CD8-positive, alpha-beta memory T cell (primary cell): Measurements from ENCODE around the gene MAGI2. TPM values are rescaled to one million over a fixed set of nuclear protein-coding genes. Genes with fewer than 3 reads are reported as not detected.

ENCODE experiments used
- CTCF ChIA-PET: fragments of 350-600 bp; sonication (Branson Sonifier 250); formaldehyde crosslinking; loops from one replicate; lab custom pipeline; 2021; ENCODE audit warnings: antibody characterized with exemption; lab: Charles Lee
- POLR2A ChIA-PET: fragments of 350-600 bp; sonication (Branson Sonifier 250); formaldehyde crosslinking; loops from one replicate; lab custom pipeline; 2021; ENCODE audit warnings: antibody characterized with exemption; lab: Charles Lee
- DNase-seq, 5 donors: peaks; one replicate each; pipeline versions ENCODE4 v3.0.0 to v3.0.0-alpha.2; 2020 to 2022; ENCODE audit warnings: mixed read lengths in 1 of 5
- H3K27ac ChIP-seq: one replicate; pipeline ENCODE4 v1.7.0; 2013; ENCODE audit warnings: low read depth, mild to moderate bottlenecking, low read length, moderate library complexity
- H3K27me3 ChIP-seq: 2 replicates; pipeline ENCODE4 v1.7.0; 2013; ENCODE audit warnings: low read length, mild to moderate bottlenecking; ENCODE audit not compliant: insufficient read depth, poor library complexity, severe bottlenecking
- H3K36me3 ChIP-seq: 2 replicates; pipeline ENCODE4 v1.7.0; 2013; ENCODE audit warnings: mild to moderate bottlenecking, low read length, moderate library complexity; ENCODE audit not compliant: insufficient read depth
- H3K4me1 ChIP-seq: 2 replicates; pipeline ENCODE4 v1.7.0; 2013; ENCODE audit warnings: mild to moderate bottlenecking, low read length, moderate library complexity; ENCODE audit not compliant: insufficient read depth
- H3K4me3 ChIP-seq: 2 replicates; pipeline ENCODE4 v1.7.0; 2013; ENCODE audit warnings: mild to moderate bottlenecking, low read length
- H3K9me3 ChIP-seq: 2 replicates; pipeline ENCODE4 v1.7.0; 2013; ENCODE audit warnings: mild to moderate bottlenecking, low read length
- H3K27ac Mint-ChIP-seq, 8 donors: one replicate each; pipeline ENCODE4 v1.8.0; 2020 to 2021; ENCODE audit warnings: mixed read lengths in 8 of 8, mild to moderate bottlenecking in 6 of 8, inconsistent platforms in 3 of 8, moderate library complexity in 3 of 8
- H3K27me3 Mint-ChIP-seq, 2 donors: one replicate each; pipeline ENCODE4 v1.8.0; 2020 to 2021; ENCODE audit warnings: mixed read lengths in 2 of 2, mild to moderate bottlenecking in 1 of 2, moderate library complexity in 1 of 2
- H3K36me3 Mint-ChIP-seq, 3 donors: one replicate each; pipeline ENCODE4 v1.8.0; 2020 to 2021; ENCODE audit warnings: mixed read lengths in 3 of 3, inconsistent platforms in 1 of 3, mild to moderate bottlenecking in 1 of 3
- H3K4me1 Mint-ChIP-seq, 3 donors: one replicate each; pipeline ENCODE4 v1.8.0; 2020 to 2021; ENCODE audit warnings: mixed read lengths in 3 of 3, inconsistent platforms in 1 of 3, mild to moderate bottlenecking in 1 of 3
- H3K4me3 Mint-ChIP-seq, 7 donors: one replicate each; pipeline ENCODE4 v1.8.0; 2020 to 2021; ENCODE audit warnings: mixed read lengths in 7 of 7, mild to moderate bottlenecking in 6 of 7, moderate library complexity in 4 of 7, inconsistent platforms in 2 of 7
- H3K9me3 Mint-ChIP-seq, 5 donors: one replicate each; pipeline ENCODE4 v1.8.0; 2020 to 2022; ENCODE audit warnings: mixed read lengths in 5 of 5, mild to moderate bottlenecking in 3 of 5, moderate library complexity in 2 of 5, inconsistent platforms in 1 of 5
- polyA plus RNA-seq: library from polyadenylated mRNA; unstranded; fragments of 300-500 nt; fragmentation: Illumina TruSeq; gene quantifications from one replicate; pipeline ENCODE4 v1.2.3, GENCODE V29; 2021
- total RNA-seq, 2 experiments: library from RNA; stranded (reverse); gene quantifications; one replicate each; pipeline ENCODE4 v1.2.3, GENCODE V29; 2021

MAGI2 gene
- total and polyA plus RNA-seq, 3 experiments from 2014 or later = 0.26 to 0.33 TPM; not detected in 1

- Mint-ChIP-seq H3K4me3 (no peak overlapping the region), H3K36me3 (no peaks in the 10 kb centered on the region), H3K9me3 (no peaks in the 10 kb centered on the region), H3K27ac (peak overlapping the region in 1 of 8 donors; percentile 22), H3K4me1 (peaks cover 0 to 3% (median 0%) of the 10 kb centered on the region in 3 donors), H3K27me3 (peaks cover 0 to 22% of the 10 kb centered on the region in 2 donors)
- no peaks in the 10 kb centered on the region for H3K4me1 ChIP-seq
- ChIA-PET CTCF (no interaction called here), POLR2A (no interaction called here)
- H3K4me3 ChIP-seq = no peak overlapping the region
- H3K27ac ChIP-seq = no peak overlapping the region
- H3K36me3 ChIP-seq = no peaks in the 10 kb centered on the region
- no peaks in the 10 kb centered on the region for H3K27me3 ChIP-seq
- H3K9me3 ChIP-seq = no peaks in the 10 kb centered on the region
- DNase-seq = no peak
These were observed 1470.4 kb downstream of the MAGI2 start for GRCh38 chr7:77982926-77983550.

DNA sequence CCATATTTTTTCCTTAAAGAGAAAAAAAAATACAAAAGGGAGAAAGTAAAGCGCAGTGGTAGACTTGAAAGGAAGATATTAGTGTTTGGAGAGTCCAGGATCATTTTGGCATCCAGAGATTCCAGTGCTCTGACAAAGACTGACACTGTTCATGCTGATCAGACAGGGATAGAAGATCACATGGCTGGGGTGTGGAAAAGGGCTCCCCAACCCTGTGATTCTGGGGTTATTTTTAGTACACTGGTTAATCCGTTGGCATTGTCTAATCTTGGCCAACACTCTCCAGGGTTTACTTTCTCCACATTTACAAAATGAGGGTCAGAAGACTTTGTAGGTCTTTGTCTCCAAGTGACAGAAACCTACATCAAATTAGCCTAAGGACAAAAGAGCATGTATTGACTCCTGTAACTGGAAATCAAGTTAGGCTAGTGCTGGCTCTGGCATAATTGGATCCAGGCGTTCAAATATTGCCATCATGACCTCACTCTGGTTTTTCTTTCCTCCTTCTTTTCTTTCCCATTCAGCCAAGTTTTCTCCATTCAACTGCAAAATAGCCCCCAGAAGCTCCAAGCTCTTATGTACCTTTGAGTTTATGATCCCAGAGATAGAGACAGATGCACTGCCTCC is 1473.3 kb downstream of the MAGI2 start:
- Histone ChIP-seq H3K4me1 (no peaks in the 10 kb centered on the region), H3K36me3 (no peaks in the 10 kb centered on the region), H3K27ac (no peak overlapping the region), H3K9me3 (no peaks in the 10 kb centered on the region), H3K27me3 (no peaks in the 10 kb centered on the region), H3K4me3 (no peak overlapping the region)
- ChIA-PET CTCF (no interaction called here), POLR2A (no interaction called here)
- Mint-ChIP-seq H3K27ac (no peak overlapping the region), H3K36me3 (no peaks in the 10 kb centered on the region), H3K27me3 (peaks cover 0 to 19% of the 10 kb centered on the region in 2 donors), H3K9me3 (no peaks in the 10 kb centered on the region), H3K4me1 (peaks cover 0 to 3% (median 0%) of the 10 kb centered on the region in 3 donors), H3K4me3 (no peak overlapping the region)
- DNase-seq = no peak

DNA sequence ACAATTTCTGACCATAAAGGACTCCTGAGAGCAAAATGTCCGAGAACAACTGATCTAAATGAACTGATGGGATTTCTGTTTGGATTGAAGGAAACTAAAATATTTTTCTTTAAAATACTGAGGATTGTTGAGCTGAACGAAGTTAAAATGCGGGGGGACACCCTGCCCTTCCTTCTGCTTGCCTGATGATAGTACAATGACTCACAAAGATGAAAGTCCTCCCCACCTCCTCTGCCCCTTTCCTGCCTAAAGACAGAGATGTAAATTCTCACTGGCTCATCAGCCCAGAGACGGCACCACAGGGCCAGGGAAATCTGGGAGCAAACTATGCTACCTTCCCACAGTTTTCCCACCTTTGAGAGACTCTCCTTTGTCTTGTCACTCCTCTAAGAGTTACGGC is 1474.2 kb downstream of the MAGI2 start:
- ChIA-PET CTCF (no interaction called here), POLR2A (no interaction called here)
- no peak overlapping the region for H3K4me3 Mint-ChIP-seq

GRCh38 chr7:77975672-77976480 is 1477.6 kb downstream of the MAGI2 start:
- Histone ChIP-seq H3K27ac (no peak overlapping the region), H3K4me3 (no peak overlapping the region), H3K27me3 (no peaks in the 10 kb centered on the region), H3K36me3 (no peaks in the 10 kb centered on the region), H3K4me1 (no peaks in the 10 kb centered on the region), H3K9me3 (no peaks in the 10 kb centered on the region)
- no peak for DNase-seq
- ChIA-PET POLR2A (no interaction called here), CTCF (no interaction called here)
- Mint-ChIP-seq H3K4me1 (no peaks in the 10 kb centered on the region), H3K36me3 (no peaks in the 10 kb centered on the region), H3K4me3 (no peak overlapping the region), H3K9me3 (no peaks in the 10 kb centered on the region), H3K27me3 (peaks cover 0 to 4% of the 10 kb centered on the region in 2 donors), H3K27ac (peak overlapping the region in 1 of 8 donors; percentile 66)

More for the DNA sequence above, 1474.2 kb downstream of the MAGI2 start:
- Mint-ChIP-seq H3K27ac (no peak overlapping the region), H3K9me3 (no peaks in the 10 kb centered on the region), H3K27me3 (peaks cover 0 to 17% of the 10 kb centered on the region in 2 donors), H3K4me1 (peaks cover 0 to 3% (median 0%) of the 10 kb centered on the region in 3 donors), H3K36me3 (no peaks in the 10 kb centered on the region)
- H3K4me1 ChIP-seq = no peaks in the 10 kb centered on the region
- no peak overlapping the region for H3K27ac ChIP-seq
- H3K9me3 ChIP-seq = no peaks in the 10 kb centered on the region
- H3K27me3 ChIP-seq = no peaks in the 10 kb centered on the region
- DNase-seq = no peak
- H3K36me3 ChIP-seq = no peaks in the 10 kb centered on the region
- no peak overlapping the region for H3K4me3 ChIP-seq

DNA sequence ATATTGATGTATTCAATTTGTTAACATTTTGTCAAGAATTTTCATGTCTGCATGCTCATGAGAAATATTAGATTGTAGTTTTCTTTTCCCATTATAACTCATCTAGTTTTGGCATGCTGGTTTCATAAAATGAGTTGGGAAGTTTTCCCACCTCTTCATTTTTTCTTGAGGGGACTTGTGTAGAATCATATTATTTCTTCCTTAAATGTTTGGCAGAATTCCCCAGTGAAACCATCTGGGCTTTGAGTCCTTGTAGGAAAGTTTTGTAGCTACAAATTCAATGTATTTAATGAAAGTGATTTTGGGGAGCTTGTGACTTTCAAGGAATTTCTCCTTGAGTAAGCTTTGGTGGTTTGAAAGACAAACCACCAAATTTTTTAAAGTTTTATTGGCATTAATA is 1481.7 kb downstream of the MAGI2 start:
- Histone ChIP-seq H3K4me1 (no peaks in the 10 kb centered on the region), H3K9me3 (no peaks in the 10 kb centered on the region), H3K27me3 (no peaks in the 10 kb centered on the region), H3K4me3 (no peak overlapping the region), H3K36me3 (no peaks in the 10 kb centered on the region), H3K27ac (no peak overlapping the region)
- POLR2A ChIA-PET = no interaction called here
- no peak for DNase-seq
- no peaks in the 10 kb centered on the region for H3K4me1 Mint-ChIP-seq
- no peak overlapping the region for H3K27ac Mint-ChIP-seq
- CTCF ChIA-PET = no interaction called here
- no peak overlapping the region for H3K4me3 Mint-ChIP-seq
- no peaks in the 10 kb centered on the region for H3K9me3 Mint-ChIP-seq
- H3K27me3 Mint-ChIP-seq = no peaks in the 10 kb centered on the region
- H3K36me3 Mint-ChIP-seq = peaks cover 3 to 8% (median 3%) of the 10 kb centered on the region in 3 donors

DNA sequence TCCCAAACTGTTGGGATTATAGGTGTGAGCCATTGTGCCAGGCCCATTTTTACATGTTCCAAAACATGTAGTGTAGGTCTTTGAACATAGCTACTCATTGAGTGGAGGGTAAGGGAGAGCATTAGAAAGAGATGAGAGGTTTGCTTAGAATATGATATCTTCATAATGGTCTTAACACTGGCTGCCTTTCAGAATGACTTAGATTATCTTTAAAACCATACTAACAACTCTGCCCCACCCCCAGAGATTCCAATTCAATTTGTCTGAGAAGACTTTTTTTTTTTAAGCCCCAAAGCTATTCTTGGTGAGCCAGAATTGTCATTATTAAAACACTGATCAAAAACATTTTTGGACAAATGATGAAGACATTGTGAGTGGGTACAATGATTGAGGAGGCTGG is 1486.0 kb downstream of the MAGI2 start:
- no peaks in the 10 kb centered on the region for H3K9me3 ChIP-seq

More for the DNA sequence above, 1486.0 kb downstream of the MAGI2 start:
- CTCF ChIA-PET = no interaction called here
- Histone ChIP-seq H3K27me3 (no peaks in the 10 kb centered on the region), H3K4me3 (no peak overlapping the region), H3K36me3 (no peaks in the 10 kb centered on the region), H3K4me1 (no peaks in the 10 kb centered on the region), H3K27ac (no peak overlapping the region)
- Mint-ChIP-seq H3K4me3 (no peak overlapping the region), H3K9me3 (no peaks in the 10 kb centered on the region), H3K27me3 (no peaks in the 10 kb centered on the region), H3K36me3 (peaks cover 3 to 9% (median 6%) of the 10 kb centered on the region in 3 donors), H3K4me1 (no peaks in the 10 kb centered on the region), H3K27ac (peak overlapping the region in 1 of 8 donors; percentile 19)
- no peak for DNase-seq
- POLR2A ChIA-PET = no interaction called here
